ENCODE measurements around the gene NDUFV3. TPM values are rescaled to one million over a fixed set of nuclear protein-coding genes. Genes with fewer than 3 reads are reported as not detected.

NDUFV3 gene
- total and polyA plus RNA-seq, 2 donors (not counting 3 experiments of a cell fraction or from before 2014, with no cell fraction given), result 13.4 to 45.7 TPM

- ChIA-PET CTCF (interaction anchor here (1.1 to 1.3 kb wide), 2 partner anchors 9 to 268 kb away, joined by 5 to 17 read pairs; no protein-coding TSS in a partner anchor), POLR2A (no interaction called here)
- Histone ChIP-seq H3K79me2 (ENCODE audit: control insufficient read depth, insufficient read depth, low read length) (peaks cover 72% of the 10 kb centered on the region), H2AFZ (ENCODE audit: low read depth, low read length) (no peak overlapping the region), H3K4me3 (replicated peaks in 1 of 3; ENCODE audit: insufficient read depth in 1 of 3, low read depth in 1 of 3, low read length in 3 of 3) (no peak overlapping the region), H3K36me3 (ENCODE audit: control insufficient read depth in 2 of 2, extremely low read depth in 1 of 2, insufficient read depth in 2 of 2, low read length in 2 of 2) (peaks cover 8 to 37% of the 10 kb centered on the region in 2 experiments), H3K27me3 (ENCODE audit: control insufficient read depth in 2 of 2, insufficient read depth in 2 of 2, low read length in 2 of 2) (no peaks in the 10 kb centered on the region), H4K20me1 (replicated peaks; ENCODE audit: control insufficient read depth, extremely low read depth, insufficient read depth, low read length) (no peaks in the 10 kb centered on the region), H3K27ac (ENCODE audit: insufficient read depth, low read depth, low read length) (no peak overlapping the region), H3K4me1 (ENCODE audit: control insufficient read depth, extremely low read depth, insufficient read depth, low read length) (peaks cover 16% of the 10 kb centered on the region), H3K9me3 (replicated peaks; ENCODE audit: control insufficient read depth, insufficient read depth, low read length) (no peaks in the 10 kb centered on the region), H3K4me2 (ENCODE audit: insufficient read depth, low read length) (peak overlapping the region; percentile 5), H3K9ac (replicated peaks; ENCODE audit: extremely low read depth, insufficient read depth, low read length) (no peak overlapping the region), H3K9me1 (replicated peaks; ENCODE audit: control insufficient read depth, extremely low read depth, insufficient read depth, low read length) (no peaks in the 10 kb centered on the region)
- intact Hi-C loops (cut with micrococcal nuclease) (no loop called here), dilution Hi-C loops (cut with MboI; ENCODE audit: extremely low pct_ligation_motif_present, low sequenced_read_pairs) (no loop called here)
- TF ChIP-seq POLR2AphosphoS5 (IDR thresholded peaks at IDR 0.05; ENCODE audit: insufficient read depth, low read depth, low read length) (no peak), EZH2 (IDR thresholded peaks at IDR 0.05; ENCODE audit: borderline replicate concordance, low read depth, low read length, severe bottlenecking) (no peak)
- BruUV-seq (replicated peaks), result no TSS peak
- peak; percentile 57 for DNase-seq (ENCODE audit: low read depth, low spot score)
- FAIRE-seq, result peak; percentile 61
Measured at GRCh38 chr21:42861311-42861847, 31.7 kb upstream of the NDUFV3 start.

GRCh38 chr21:42861848-42862400, 31.2 kb upstream of the NDUFV3 start:
- Histone ChIP-seq H2AFZ (ENCODE audit: low read depth, low read length) (no peak overlapping the region), H3K9ac (replicated peaks; ENCODE audit: extremely low read depth, insufficient read depth, low read length) (no peak overlapping the region), H3K9me3 (replicated peaks; ENCODE audit: control insufficient read depth, insufficient read depth, low read length) (no peaks in the 10 kb centered on the region), H3K27ac (ENCODE audit: insufficient read depth, low read depth, low read length) (no peak overlapping the region), H3K27me3 (ENCODE audit: control insufficient read depth in 2 of 2, insufficient read depth in 2 of 2, low read length in 2 of 2) (no peaks in the 10 kb centered on the region), H3K36me3 (ENCODE audit: control insufficient read depth in 2 of 2, extremely low read depth in 1 of 2, insufficient read depth in 2 of 2, low read length in 2 of 2) (peaks cover 11 to 33% of the 10 kb centered on the region in 2 experiments), H3K4me3 (replicated peaks in 1 of 3; ENCODE audit: insufficient read depth in 1 of 3, low read depth in 1 of 3, low read length in 3 of 3) (no peak overlapping the region), H3K4me2 (ENCODE audit: insufficient read depth, low read length) (peak overlapping the region; percentile 5), H4K20me1 (replicated peaks; ENCODE audit: control insufficient read depth, extremely low read depth, insufficient read depth, low read length) (no peaks in the 10 kb centered on the region), H3K4me1 (ENCODE audit: control insufficient read depth, extremely low read depth, insufficient read depth, low read length) (peaks cover 16% of the 10 kb centered on the region), H3K79me2 (ENCODE audit: control insufficient read depth, insufficient read depth, low read length) (peaks cover 77% of the 10 kb centered on the region), H3K9me1 (replicated peaks; ENCODE audit: control insufficient read depth, extremely low read depth, insufficient read depth, low read length) (no peaks in the 10 kb centered on the region)
- dilution Hi-C loops (cut with MboI; ENCODE audit: extremely low pct_ligation_motif_present, low sequenced_read_pairs) (no loop called here), intact Hi-C loops (cut with micrococcal nuclease) (no loop called here)
- FAIRE-seq (peak; percentile 66), DNase-seq (ENCODE audit: low read depth, low spot score) (no peak)
- no TSS peak for BruUV-seq (replicated peaks)
- ChIA-PET CTCF (interaction anchor here (1.1 to 1.3 kb wide), 2 partner anchors 10 to 268 kb away, joined by 5 to 17 read pairs; no protein-coding TSS in a partner anchor), POLR2A (no interaction called here)
- TF ChIP-seq CTCF (IDR thresholded peaks at IDR 0.05; ENCODE audit: extremely low read depth in 1 of 2, insufficient read depth in 1 of 2, low read depth in 1 of 2, low read length in 2 of 2) (peak in 1 of 2 donors; percentile 16), FOS (IDR thresholded peaks at IDR 0.05; ENCODE audit: borderline replicate concordance, insufficient read depth, low read length) (no peak)
